Measurements from ENCODE around the gene CLDN5. TPM values are rescaled to one million over a fixed set of nuclear protein-coding genes. Genes with fewer than 3 reads are reported as not detected.

The CLDN5 gene
- total and polyA plus RNA-seq, 2 of the 4 experiments (the other 2 are of a cell fraction), result 0.18 to 0.21 TPM

GRCh38 chr22:19516378-19517170 is 7.6 kb downstream of the CLDN5 start:
- WGBS, 2 experiments (ENCODE audit: extremely low coverage in 2 of 2, insufficient read length in 1 of 2), result 90% methylated on average over 2 of the region's 19 CpGs; no CpG with 5 or more reads in 1 of the 2 experiments
- POLR2A ChIA-PET (ENCODE audit: unreplicated experiment), result no interaction called here

More at GRCh38 chr22:19516378-19517170, 7.6 kb downstream of the CLDN5 start:
- Histone ChIP-seq H2AK5ac (ENCODE audit: low read depth, low read length) (no peak overlapping the region), H4K5ac (ENCODE audit: low read depth, low read length) (no peak overlapping the region), H3K9ac (ENCODE audit: low read depth, low read length) (no peak overlapping the region), H3K27ac (ENCODE audit: insufficient read depth, low read length) (no peak overlapping the region), H3K9me1 (ENCODE audit: insufficient read depth, low read length) (no peaks in the 10 kb centered on the region), H3K18ac (ENCODE audit: low read depth, low read length) (no peak overlapping the region), H3K23ac (ENCODE audit: low read depth, low read length) (no peak overlapping the region), H2BK120ac (ENCODE audit: low read depth, low read length) (no peak overlapping the region), H3K27me3 (ENCODE audit: control insufficient read depth, insufficient read depth, low read length) (no peaks in the 10 kb centered on the region), H4K20me1 (ENCODE audit: insufficient read depth, low read length) (no peaks in the 10 kb centered on the region; the same call in 1 of the 2 replicates), H3K4ac (ENCODE audit: low read depth, low read length) (no peak overlapping the region), H3K79me1 (ENCODE audit: low read depth in 1 of 2, low read length in 2 of 2) (no peaks in the 10 kb centered on the region), H2BK5ac (ENCODE audit: low read depth, low read length, poor library complexity, severe bottlenecking) (no peak overlapping the region), H2AFZ (replicated peaks; ENCODE audit: low read length, poor library complexity) (no peak overlapping the region), H2BK20ac (ENCODE audit: low read depth, low read length) (no peak overlapping the region), H4K8ac (ENCODE audit: low read depth in 2 of 2, low read length in 2 of 2) (no peak overlapping the region), H2BK15ac (ENCODE audit: low read depth, low read length) (no peak overlapping the region), H3K4me2 (ENCODE audit: low read depth, low read length) (no peak overlapping the region), H3K56ac (ENCODE audit: extremely low read depth, insufficient read depth, low read length) (no peak overlapping the region), H3K36me3 (ENCODE audit: control insufficient read depth, insufficient read depth, low read length) (no peaks in the 10 kb centered on the region), H3K4me1 (ENCODE audit: control insufficient read depth, insufficient read depth, low read length) (no peaks in the 10 kb centered on the region), H4K91ac (ENCODE audit: insufficient read depth, low read depth, low read length) (no peak overlapping the region), H3K14ac (replicated peaks; ENCODE audit: low read depth, low read length) (no peak overlapping the region), H2AK9ac (replicated peaks; ENCODE audit: low read depth, low read length, poor library complexity) (no peak overlapping the region), H3K4me3 (ENCODE audit: insufficient read depth, low read depth, low read length) (no peak overlapping the region), H3K9me3 (ENCODE audit: control insufficient read depth, insufficient read depth, low read length) (no peaks in the 10 kb centered on the region; the same call in 1 of the 2 replicates)
- TF ChIP-seq CEBPB (IDR thresholded peaks at IDR 0.05; ENCODE audit: low read depth, low read length), result no peak
- TF ChIP-seq BHLHE40 (IDR thresholded peaks at IDR 0.05; ENCODE audit: low read depth, low read length), result no peak
- TF ChIP-seq, protein P1, sequence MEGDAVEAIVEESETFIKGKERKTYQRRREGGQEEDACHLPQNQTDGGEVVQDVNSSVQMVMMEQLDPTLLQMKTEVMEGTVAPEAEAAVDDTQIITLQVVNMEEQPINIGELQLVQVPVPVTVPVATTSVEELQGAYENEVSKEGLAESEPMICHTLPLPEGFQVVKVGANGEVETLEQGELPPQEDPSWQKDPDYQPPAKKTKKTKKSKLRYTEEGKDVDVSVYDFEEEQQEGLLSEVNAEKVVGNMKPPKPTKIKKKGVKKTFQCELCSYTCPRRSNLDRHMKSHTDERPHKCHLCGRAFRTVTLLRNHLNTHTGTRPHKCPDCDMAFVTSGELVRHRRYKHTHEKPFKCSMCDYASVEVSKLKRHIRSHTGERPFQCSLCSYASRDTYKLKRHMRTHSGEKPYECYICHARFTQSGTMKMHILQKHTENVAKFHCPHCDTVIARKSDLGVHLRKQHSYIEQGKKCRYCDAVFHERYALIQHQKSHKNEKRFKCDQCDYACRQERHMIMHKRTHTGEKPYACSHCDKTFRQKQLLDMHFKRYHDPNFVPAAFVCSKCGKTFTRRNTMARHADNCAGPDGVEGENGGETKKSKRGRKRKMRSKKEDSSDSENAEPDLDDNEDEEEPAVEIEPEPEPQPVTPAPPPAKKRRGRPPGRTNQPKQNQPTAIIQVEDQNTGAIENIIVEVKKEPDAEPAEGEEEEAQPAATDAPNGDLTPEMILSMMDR (conservative IDR thresholded peaks at IDR 0.05; ENCODE audit: low read depth, low read length), result no peak
- TF ChIP-seq CHD1 (IDR thresholded peaks at IDR 0.05; ENCODE audit: low read depth, low read length), result no peak
- TF ChIP-seq SMC3 (IDR thresholded peaks at IDR 0.05; ENCODE audit: low read depth, low read length), result no peak
- no peak for TF ChIP-seq RFX5 (IDR thresholded peaks at IDR 0.05; ENCODE audit: low read depth, low read length)
- in situ Hi-C loops (cut with MboI; ENCODE audit: low sequenced_read_pairs), result no loop called here
- CTCF ChIA-PET, result no interaction called here
- dilution Hi-C loops (cut with HindIII; ENCODE audit: low sequenced_read_pairs, unreplicated experiment), result no loop called here
- DNase-seq (no peak), ATAC-seq (ENCODE audit: low read depth) (no peak)
- no TSS peak for BruUV-seq (replicated peaks)
- intact Hi-C loops (cut with micrococcal nuclease), result no loop called here
